NOMO-1 treated with dmso at 0.1 percent for 144 hours (cell line): ENCODE data around the gene MLLT6.
A peak's percentile ranks its signal among the peaks of the same experiment; 100 is the strongest.

Experiments
- DNase-seq: peaks from one replicate; lab custom pipeline; 2025; ENCODE audit not compliant: unreplicated experiment; lab: John Stamatoyannopoulos, UW

MLLT6 gene

GRCh38 chr17:38704606-38705522 lies at the start of gene MLLT6:
Gene MLLT6 (plus strand): TSS chr17:38705273. CDS start chr17:38705633, 360 bp downstream.
- DNase-seq = peak; percentile 67

- DNase-seq = no peak
These were observed 47.9 kb upstream of the MLLT6 start for GRCh38 chr17:38656959-38657823.

- DNase-seq = no peak
These were observed 47.0 kb upstream of the MLLT6 start for GRCh38 chr17:38657824-38658740.

GRCh38 chr17:38658741-38659345 lies 46.2 kb upstream of the MLLT6 start:
- no peak for DNase-seq

- DNase-seq = no peak
These were observed 45.7 kb upstream of the MLLT6 start for GRCh38 chr17:38659415-38659814.

GRCh38 chr17:38660097-38661025 lies 44.7 kb upstream of the MLLT6 start:
- no peak for DNase-seq

GRCh38 chr17:38663125-38663751 lies 41.8 kb upstream of the MLLT6 start:
- DNase-seq = no peak

GRCh38 chr17:38663964-38664644 lies 41.0 kb upstream of the MLLT6 start:
- DNase-seq = no peak

GRCh38 chr17:38667099-38667786 lies 37.8 kb upstream of the MLLT6 start:
- DNase-seq = peak; percentile 26

- no peak for DNase-seq
These were observed 37.3 kb upstream of the MLLT6 start for GRCh38 chr17:38667787-38668122.

GRCh38 chr17:38669520-38669919 lies 35.6 kb upstream of the MLLT6 start:
- DNase-seq = no peak

- no peak for DNase-seq
These were observed 32.9 kb upstream of the MLLT6 start for GRCh38 chr17:38671939-38672720.

- no peak for DNase-seq
These were observed 32.0 kb upstream of the MLLT6 start for GRCh38 chr17:38672788-38673706.

- DNase-seq = no peak
These were observed 31.4 kb upstream of the MLLT6 start for GRCh38 chr17:38673707-38674013.

GRCh38 chr17:38674014-38674748 lies 30.9 kb upstream of the MLLT6 start:
- DNase-seq = no peak
